K562 (cell line): ENCODE results near the gene METRN. TPM values are rescaled to one million over a fixed set of nuclear protein-coding genes. Genes with fewer than 3 reads are reported as not detected.

Experiments
- ATAC-seq: fragments of 200-7000 bp; cut with Tn5 transposase; 3 replicates; pipeline ENCODE4 v1.9.1; 2020; ENCODE audit warnings: moderate library complexity
- BruUV-seq: library from RNA; stranded (reverse); fragments of 400-500 nt; replicated peaks from 2 replicates; lab custom pipeline; 2021; lab: Mats Ljungman, UMichigan
- CTCF ChIA-PET: fragments of 300-600 bp; formaldehyde crosslinking; extraction: SDS; loops from one replicate; lab custom pipeline; 2021; ENCODE audit warnings: low intra/inter-chr PET ratio; lab: Yijun Ruan, JAX
- POLR2A ChIA-PET: fragments of 300-600, 350-650 bp; sonication (Branson Sonifier 250); formaldehyde crosslinking; extraction: SDS; loops from one replicate; lab custom pipeline; 2021; ENCODE audit warnings: antibody characterized with exemption, inconsistent platforms; lab: Yijun Ruan, JAX
- DNase-seq, 4 experiments: peaks; one replicate each; pipeline versions ENCODE4 v3.0.0 to v3.0.0-alpha.2; 2011 to 2018; ENCODE audit warnings: low spot score in 3 of 4, mixed read lengths in 3 of 4; ENCODE audit errors: extremely low read depth in 1 of 4
- FAIRE-seq: peaks from 2 replicates; lab custom pipeline; 2011; peaks lifted over from hg19 to GRCh38; lab: Jason Lieb, UNC
- H2AFZ ChIP-seq: 2 replicates; pipeline ENCODE4 v1.6.0; 2011; ENCODE audit warnings: low read depth, low read length, control low read depth, inconsistent platforms
- H3K27ac ChIP-seq: fragments of 200-600 bp; 3 replicates; pipeline ENCODE4 v1.8.0; 2011; ENCODE audit warnings: low read depth, mild to moderate bottlenecking, control low read depth, inconsistent platforms, low read length, moderate library complexity, mixed read lengths; ENCODE audit errors: extremely low read depth
- H3K27me3 ChIP-seq, 2 experiments: fragments of 300-600 bp in 1 of 2; 2 replicates in 1 of 2; 3 replicates in 1 of 2; pipeline versions ENCODE4 v1.6.0 to v1.8.0; 2011; ENCODE audit warnings: inconsistent platforms in 2 of 2, low read length in 2 of 2, mild to moderate bottlenecking in 1 of 2, mixed read lengths in 1 of 2, moderate library complexity in 1 of 2; ENCODE audit not compliant: control insufficient read depth in 2 of 2, insufficient read depth in 2 of 2
- H3K36me3 ChIP-seq: fragments of 300-600 bp; 3 replicates; pipeline ENCODE4 v1.8.0; 2011; ENCODE audit warnings: mild to moderate bottlenecking, low read length, inconsistent platforms; ENCODE audit not compliant: control insufficient read depth, insufficient read depth
- H3K4me1 ChIP-seq, 2 experiments: fragments of 200-600 bp in 1 of 2; replicated peaks in 1 of 2; 2 replicates in 1 of 2; 3 replicates in 1 of 2; pipeline versions ENCODE4 v1.5.1 to v1.8.0; 2011; ENCODE audit warnings: inconsistent platforms in 2 of 2, low read length in 2 of 2, mild to moderate bottlenecking in 1 of 2, mixed read lengths in 1 of 2, moderate library complexity in 1 of 2; ENCODE audit not compliant: control insufficient read depth in 2 of 2, insufficient read depth in 2 of 2
- H3K4me2 ChIP-seq: 2 replicates; pipeline ENCODE4 v1.6.1; 2011; ENCODE audit warnings: low read length, control low read depth, inconsistent platforms, mixed read lengths; ENCODE audit not compliant: insufficient read depth
- H3K4me3 ChIP-seq: fragments of 200-600 bp; sonication (generic), shearing (Covaris generic); 2 replicates; pipeline ENCODE4 v1.5.1; 2016; ENCODE audit warnings: control low read depth, inconsistent platforms
- H3K79me2 ChIP-seq: fragments of 200-600 bp; 3 replicates; pipeline ENCODE4 v1.8.0; 2011; ENCODE audit warnings: low read length, inconsistent platforms; ENCODE audit not compliant: control insufficient read depth, insufficient read depth
- H3K9ac ChIP-seq, 2 experiments: 2 replicates each; pipeline versions ENCODE4 v1.6.0 to v1.6.1; 2011; ENCODE audit warnings: low read depth in 2 of 2, low read length in 2 of 2, control low read depth in 1 of 2, inconsistent platforms in 1 of 2, mild to moderate bottlenecking in 1 of 2, mixed read lengths in 1 of 2; ENCODE audit not compliant: insufficient read depth in 1 of 2
- H3K9me1 ChIP-seq: one replicate; pipeline ENCODE4 v1.6.0; 2011; ENCODE audit warnings: inconsistent platforms, mild to moderate bottlenecking, low read length, moderate library complexity; ENCODE audit not compliant: control insufficient read depth, insufficient read depth
- H3K9me3 ChIP-seq: replicated peaks from 2 replicates; pipeline ENCODE4 v1.5.1; 2011; ENCODE audit warnings: low read depth, low read length, inconsistent platforms; ENCODE audit not compliant: control insufficient read depth, insufficient read depth
- H4K20me1 ChIP-seq: replicated peaks from 2 replicates; pipeline ENCODE4 v1.6.1; 2011; ENCODE audit warnings: low read length, inconsistent platforms, mixed read lengths; ENCODE audit not compliant: control insufficient read depth, insufficient read depth
- MED1 ChIP-seq: sonication (generic); formaldehyde crosslinking; IDR thresholded peaks from 2 replicates; pipeline ENCODE4 v1.8.1; 2023; ENCODE audit warnings: missing genetic modification reagents, borderline replicate concordance
- NFYB ChIP-seq: IDR thresholded peaks from 2 replicates; pipeline ENCODE4 v1.6.1; 2011; ENCODE audit warnings: mild to moderate bottlenecking, moderate library complexity; ENCODE audit not compliant: insufficient read length; ENCODE audit errors: extremely low read depth
- NR2C1 ChIP-seq, 2 experiments: fragments of 450-650 bp; IDR thresholded peaks; 2 replicates each; pipeline ENCODE4 v1.6.1; 2017; ENCODE audit warnings: mild to moderate bottlenecking in 2 of 2, antibody characterized with exemption in 1 of 2, inconsistent platforms in 1 of 2, missing compliant biosample characterization in 1 of 2, missing genetic modification characterization in 1 of 2
- PKNOX1 ChIP-seq: fragments of 450-650 bp; IDR thresholded peaks from 2 replicates; pipeline ENCODE4 v1.6.1; 2016
- RBBP5 ChIP-seq: fragments of 200-600 bp; sonication (generic); IDR thresholded peaks from 2 replicates; pipeline ENCODE4 v1.6.1; 2012; ENCODE audit warnings: borderline replicate concordance, mild to moderate bottlenecking, low read length, control low read depth, inconsistent platforms; ENCODE audit not compliant: insufficient read depth, poor library complexity, severe bottlenecking
- RBM15 ChIP-seq: fragments of 200-400 bp; formaldehyde crosslinking; IDR thresholded peaks from 2 replicates; pipeline ENCODE4 v1.6.1; 2018; ENCODE audit warnings: mild to moderate bottlenecking, low read length, moderate library complexity; ENCODE audit not compliant: insufficient read depth
- SMARCA5 ChIP-seq: fragments of 450-650 bp; IDR thresholded peaks from 2 replicates; pipeline ENCODE4 v1.6.1; 2016
- SRSF7 ChIP-seq: fragments of 200-400 bp; formaldehyde crosslinking; optimal IDR thresholded peaks from 2 replicates; pipeline ENCODE3; 2017; ENCODE audit warnings: mild to moderate bottlenecking, low read depth, low read length
- TBP ChIP-seq: optimal IDR thresholded peaks from 2 replicates; pipeline ENCODE3; 2011; ENCODE audit warnings: low read depth, low read length, improper control_type of control experiment
- ZNF398 ChIP-seq: fragments of 250-450 bp; sonication (Bioruptor Pico); IDR thresholded peaks from 2 replicates; pipeline ENCODE4 v1.8.0; 2021; ENCODE audit warnings: moderate library complexity, mild to moderate bottlenecking, inconsistent platforms
- WGBS: fragments of 100-300 bp; shearing (Covaris generic); methylation state at CpG from one replicate; pipeline ENCODE4 v1.1.6; 2016; ENCODE audit warnings: low coverage, mixed read lengths; ENCODE audit not compliant: insufficient coverage; ENCODE audit errors: missing lambda C conversion rate; 5-methylcytosine and 5-hydroxymethylcytosine counted together
- in situ Hi-C: fragments of 300-500 bp; cut with MboI; formaldehyde crosslinking; loops from 4 replicates; pipeline ENCODE4 v1.15.0; 2018; ENCODE audit warnings: inconsistent platforms, mixed read lengths
- intact Hi-C: fragments of 100-400 bp; cut with micrococcal nuclease; formaldehyde crosslinking; loops from 2 replicates; pipeline ENCODE4 v1.14.2; 2022
- polyA plus RNA-seq, 8 experiments: library from polyadenylated mRNA; depleted of rRNA in 4 of 8; stranded (reverse) in 5 of 8; unstranded in 3 of 8; fragments of >200 nt; fragmentation: Nextera tagmentation in 2 of 8; fragmentation: Illumina TruSeq in 1 of 8; extraction: Ambion mirVana in 2 of 8; extraction: Trizol in 1 of 8; gene quantifications; 2 replicates each; pipeline versions ENCODE4 v1.2.1 to v1.2.3, GENCODE V29; 2011 to 2014; ENCODE audit warnings: inconsistent platforms in 1 of 8, missing spikeins in 1 of 8
- total RNA-seq, 7 experiments: library from RNA; depleted of rRNA in 6 of 7; stranded (reverse); fragments of >200 nt in 6 of 7; fragmentation: Illumina TruSeq in 2 of 7; extraction: Trizol in 2 of 7; gene quantifications; 2 replicates each; pipeline versions ENCODE4 v1.2.1 to v1.2.3, GENCODE V29; 2011 to 2021; ENCODE audit warnings: low replicate concordance in 1 of 7
- TF ChIP-seq, protein P1 (sequence below): fragments of 250-450 bp; sonication (Bioruptor Pico); IDR thresholded peaks from 2 replicates; pipeline ENCODE4 v1.4.0; 2020

The METRN gene
- total and polyA plus RNA-seq, 9 of the 15 experiments (the other 6 are each of a cell fraction or from before 2014, with no cell fraction given) = 0.20 to 89.8 (median 15.4) TPM

DNA sequence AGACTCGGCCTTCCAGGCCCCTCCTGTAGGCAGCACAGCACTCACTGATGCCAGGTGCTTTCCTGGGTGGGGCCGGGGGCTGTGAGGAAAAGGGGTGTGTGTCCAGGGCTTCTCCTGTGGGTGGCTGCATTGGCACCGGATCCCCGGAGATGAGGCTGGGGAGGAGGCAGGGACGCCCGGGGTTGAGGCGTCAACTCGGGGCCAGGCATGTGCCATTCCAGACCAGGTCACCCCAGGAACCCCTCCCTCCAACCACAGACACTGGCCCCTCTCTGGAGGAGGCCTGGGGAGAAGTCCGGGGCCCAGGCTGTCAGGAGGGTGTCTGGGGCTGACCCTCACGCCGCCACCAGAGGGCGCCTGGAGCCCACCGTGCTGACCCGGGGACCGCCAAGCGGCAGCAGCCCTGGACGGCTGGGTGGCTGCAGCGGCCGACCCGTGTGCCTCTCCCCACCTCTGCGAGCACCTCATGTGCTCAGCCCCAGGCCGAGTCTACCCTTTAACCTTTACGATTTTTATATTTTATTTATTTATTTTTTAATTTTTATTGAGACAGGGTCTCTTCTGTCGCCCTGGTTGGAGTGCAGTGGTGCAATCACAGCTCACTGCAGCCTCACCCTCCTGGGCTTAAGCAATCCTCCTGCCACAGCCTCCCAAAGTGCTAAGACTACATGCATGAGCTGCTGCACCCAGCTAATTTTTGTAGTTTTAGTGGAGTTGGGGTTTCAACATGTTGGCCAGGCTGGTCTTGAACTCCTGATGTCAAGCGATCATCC, 3.2 kb upstream of the METRN start:
- FAIRE-seq = peak; percentile 82
- peak; percentile 74 to 88 (median 80) for DNase-seq
- POLR2A ChIA-PET = interaction anchor here (1.0 to 1.2 kb wide), 2 partner anchors 9 to 73 kb away, joined by 3 read pairs; partner anchors contain the start of gene ANTKMT
- H3K9ac ChIP-seq = peak overlapping the region in 1 of 2 experiments; percentile 10; a peak in 1 of 4 replicates
- ATAC-seq = peak; percentile 82
- H3K9me1 ChIP-seq = no peaks in the 10 kb centered on the region
- in situ Hi-C loops (loop anchor here (5.0 to 10.0 kb wide), 2 partner anchors 76 to 343 kb away; partner anchors contain the start of genes CHTF18 and RPUSD1), intact Hi-C loops (loop anchor here (1.0 to 5.0 kb wide), 2 partner anchors 74 to 96 kb away; no protein-coding TSS in a partner anchor)
- H2AFZ ChIP-seq = no peak overlapping the region
- WGBS = 9% methylated on average over 18 of the region's 25 CpGs
- BruUV-seq = no TSS peak
- CTCF ChIA-PET = interaction anchor here (0.7 to 4.5 kb wide), 5 partner anchors 30 to 391 kb away, joined by 3 to 73 read pairs (median 12); no protein-coding TSS in a partner anchor
- peaks cover 0 to 11% of the 10 kb centered on the region in 2 experiments; a peak in 2 of 5 replicates for H3K27me3 ChIP-seq
- H3K4me1 ChIP-seq = peaks cover 7 to 65% of the 10 kb centered on the region in 2 experiments; a peak in 3 of 5 replicates
- no peaks in the 10 kb centered on the region for H3K9me3 ChIP-seq
- no peak overlapping the region for H3K4me3 ChIP-seq
- no peak overlapping the region for H3K27ac ChIP-seq
- no peak overlapping the region for H3K4me2 ChIP-seq
- peaks cover under 1% of the 10 kb centered on the region; the same call in 1 of the 3 replicates for H3K36me3 ChIP-seq
- peaks cover 11% of the 10 kb centered on the region for H3K79me2 ChIP-seq
- peaks cover 20% of the 10 kb centered on the region; the same call in 1 of the 2 replicates for H4K20me1 ChIP-seq
- TF ChIP-seq RBBP5 = no peak
- no peak for TF ChIP-seq TBP
- no peak for TF ChIP-seq PKNOX1
- TF ChIP-seq ZNF398 (CRISPR knock-in tag) = no peak
- no peak for TF ChIP-seq SRSF7
- TF ChIP-seq, protein P1, sequence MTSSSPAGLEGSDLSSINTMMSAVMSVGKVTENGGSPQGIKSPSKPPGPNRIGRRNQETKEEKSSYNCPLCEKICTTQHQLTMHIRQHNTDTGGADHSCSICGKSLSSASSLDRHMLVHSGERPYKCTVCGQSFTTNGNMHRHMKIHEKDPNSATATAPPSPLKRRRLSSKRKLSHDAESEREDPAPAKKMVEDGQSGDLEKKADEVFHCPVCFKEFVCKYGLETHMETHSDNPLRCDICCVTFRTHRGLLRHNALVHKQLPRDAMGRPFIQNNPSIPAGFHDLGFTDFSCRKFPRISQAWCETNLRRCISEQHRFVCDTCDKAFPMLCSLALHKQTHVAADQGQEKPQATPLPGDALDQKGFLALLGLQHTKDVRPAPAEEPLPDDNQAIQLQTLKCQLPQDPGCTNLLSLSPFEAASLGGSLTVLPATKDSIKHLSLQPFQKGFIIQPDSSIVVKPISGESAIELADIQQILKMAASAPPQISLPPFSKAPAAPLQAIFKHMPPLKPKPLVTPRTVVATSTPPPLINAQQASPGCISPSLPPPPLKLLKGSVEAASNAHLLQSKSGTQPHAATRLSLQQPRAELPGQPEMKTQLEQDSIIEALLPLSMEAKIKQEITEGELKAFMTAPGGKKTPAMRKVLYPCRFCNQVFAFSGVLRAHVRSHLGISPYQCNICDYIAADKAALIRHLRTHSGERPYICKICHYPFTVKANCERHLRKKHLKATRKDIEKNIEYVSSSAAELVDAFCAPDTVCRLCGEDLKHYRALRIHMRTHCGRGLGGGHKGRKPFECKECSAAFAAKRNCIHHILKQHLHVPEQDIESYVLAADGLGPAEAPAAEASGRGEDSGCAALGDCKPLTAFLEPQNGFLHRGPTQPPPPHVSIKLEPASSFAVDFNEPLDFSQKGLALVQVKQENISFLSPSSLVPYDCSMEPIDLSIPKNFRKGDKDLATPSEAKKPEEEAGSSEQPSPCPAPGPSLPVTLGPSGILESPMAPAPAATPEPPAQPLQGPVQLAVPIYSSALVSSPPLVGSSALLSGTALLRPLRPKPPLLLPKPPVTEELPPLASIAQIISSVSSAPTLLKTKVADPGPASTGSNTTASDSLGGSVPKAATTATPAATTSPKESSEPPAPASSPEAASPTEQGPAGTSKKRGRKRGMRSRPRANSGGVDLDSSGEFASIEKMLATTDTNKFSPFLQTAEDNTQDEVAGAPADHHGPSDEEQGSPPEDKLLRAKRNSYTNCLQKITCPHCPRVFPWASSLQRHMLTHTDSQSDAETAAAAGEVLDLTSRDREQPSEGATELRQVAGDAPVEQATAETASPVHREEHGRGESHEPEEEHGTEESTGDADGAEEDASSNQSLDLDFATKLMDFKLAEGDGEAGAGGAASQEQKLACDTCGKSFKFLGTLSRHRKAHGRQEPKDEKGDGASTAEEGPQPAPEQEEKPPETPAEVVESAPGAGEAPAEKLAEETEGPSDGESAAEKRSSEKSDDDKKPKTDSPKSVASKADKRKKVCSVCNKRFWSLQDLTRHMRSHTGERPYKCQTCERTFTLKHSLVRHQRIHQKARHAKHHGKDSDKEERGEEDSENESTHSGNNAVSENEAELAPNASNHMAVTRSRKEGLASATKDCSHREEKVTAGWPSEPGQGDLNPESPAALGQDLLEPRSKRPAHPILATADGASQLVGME (CRISPR knock-in tag) = no peak
- no peak for TF ChIP-seq NFYB
- no peak for TF ChIP-seq RBM15
- TF ChIP-seq MED1 (CRISPR knock-in tag) = no peak
- TF ChIP-seq NR2C1 (IDR thresholded peaks at IDR 0.05) = no peak
- TF ChIP-seq NR2C1 (tag; IDR thresholded peaks at IDR 0.05) = no peak
- no peak for TF ChIP-seq SMARCA5
